WTC11 (cell line): ENCODE measurements around the gene KRTAP4-2.

ENCODE experiments used
- FOXK1 ChIP-seq: sonication (generic); formaldehyde crosslinking; IDR thresholded peaks from 2 replicates; pipeline ENCODE4 v1.8.0; 2022; ENCODE audit warnings: mild to moderate bottlenecking, moderate library complexity, missing genetic modification reagents
- GABPB1 ChIP-seq: sonication (generic); formaldehyde crosslinking; IDR thresholded peaks from 2 replicates; pipeline ENCODE4 v1.8.1; 2023; ENCODE audit warnings: mild to moderate bottlenecking, missing genetic modification reagents
- MYBL2 ChIP-seq: sonication (generic); formaldehyde crosslinking; IDR thresholded peaks from 2 replicates; pipeline ENCODE4 v1.8.1; 2023; ENCODE audit warnings: mild to moderate bottlenecking, moderate library complexity, missing genetic modification reagents
- SP1 ChIP-seq: sonication (generic); formaldehyde crosslinking; conservative IDR thresholded peaks from 2 replicates; pipeline ENCODE4 v1.8.1; 2022; ENCODE audit warnings: missing genetic modification reagents
- TF ChIP-seq, protein P1 (sequence below): fragments of 200-600 bp; IDR thresholded peaks from 2 replicates; pipeline ENCODE4 v1.8.0; 2022; ENCODE audit warnings: antibody characterized with exemption
- TF ChIP-seq, protein P2 (sequence below): sonication (generic); formaldehyde crosslinking; IDR thresholded peaks from 2 replicates; pipeline ENCODE4 v1.8.1; 2022; ENCODE audit warnings: mild to moderate bottlenecking, moderate library complexity, missing genetic modification reagents
- TF ChIP-seq, protein P3 (sequence below): sonication (generic); formaldehyde crosslinking; IDR thresholded peaks from 2 replicates; pipeline ENCODE4 v1.8.1; 2023; ENCODE audit warnings: mild to moderate bottlenecking, moderate library complexity, missing genetic modification reagents
- TF ChIP-seq, protein P4 (sequence below): sonication (generic); formaldehyde crosslinking; IDR thresholded peaks from 2 replicates; pipeline ENCODE4 v1.8.0; 2022; ENCODE audit warnings: mild to moderate bottlenecking, missing genetic modification reagents
- TF ChIP-seq, protein P5 (sequence below): sonication (generic); formaldehyde crosslinking; IDR thresholded peaks from 2 replicates; pipeline ENCODE4 v1.8.0; 2022; ENCODE audit warnings: missing genetic modification reagents

DNA sequence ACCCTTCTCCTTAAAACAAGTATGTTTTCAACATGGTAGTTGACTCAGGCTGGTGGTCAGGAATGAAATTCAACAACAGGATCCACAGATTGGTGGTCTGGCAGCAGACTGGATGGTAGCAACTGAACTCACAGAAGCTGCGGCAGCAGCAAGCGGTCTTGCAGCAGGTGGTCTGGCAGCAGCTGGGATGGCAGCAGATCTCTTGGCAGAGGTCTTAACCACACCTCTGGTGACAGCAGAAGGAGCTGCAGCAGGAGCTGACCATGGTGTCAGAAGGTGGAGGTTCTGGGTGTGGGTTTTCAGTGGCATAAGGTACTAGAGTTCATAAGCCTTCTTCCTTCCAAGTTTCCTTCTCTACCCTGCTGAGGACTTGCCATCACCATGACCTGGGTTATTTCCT lies 8.9 kb upstream of the KRTAP4-2 start:
- TF ChIP-seq, protein P1, sequence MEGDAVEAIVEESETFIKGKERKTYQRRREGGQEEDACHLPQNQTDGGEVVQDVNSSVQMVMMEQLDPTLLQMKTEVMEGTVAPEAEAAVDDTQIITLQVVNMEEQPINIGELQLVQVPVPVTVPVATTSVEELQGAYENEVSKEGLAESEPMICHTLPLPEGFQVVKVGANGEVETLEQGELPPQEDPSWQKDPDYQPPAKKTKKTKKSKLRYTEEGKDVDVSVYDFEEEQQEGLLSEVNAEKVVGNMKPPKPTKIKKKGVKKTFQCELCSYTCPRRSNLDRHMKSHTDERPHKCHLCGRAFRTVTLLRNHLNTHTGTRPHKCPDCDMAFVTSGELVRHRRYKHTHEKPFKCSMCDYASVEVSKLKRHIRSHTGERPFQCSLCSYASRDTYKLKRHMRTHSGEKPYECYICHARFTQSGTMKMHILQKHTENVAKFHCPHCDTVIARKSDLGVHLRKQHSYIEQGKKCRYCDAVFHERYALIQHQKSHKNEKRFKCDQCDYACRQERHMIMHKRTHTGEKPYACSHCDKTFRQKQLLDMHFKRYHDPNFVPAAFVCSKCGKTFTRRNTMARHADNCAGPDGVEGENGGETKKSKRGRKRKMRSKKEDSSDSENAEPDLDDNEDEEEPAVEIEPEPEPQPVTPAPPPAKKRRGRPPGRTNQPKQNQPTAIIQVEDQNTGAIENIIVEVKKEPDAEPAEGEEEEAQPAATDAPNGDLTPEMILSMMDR, result no peak
- TF ChIP-seq FOXK1 (CRISPR knock-in tag), result no peak
- no peak for TF ChIP-seq SP1 (CRISPR knock-in tag)
- TF ChIP-seq, protein P2, sequence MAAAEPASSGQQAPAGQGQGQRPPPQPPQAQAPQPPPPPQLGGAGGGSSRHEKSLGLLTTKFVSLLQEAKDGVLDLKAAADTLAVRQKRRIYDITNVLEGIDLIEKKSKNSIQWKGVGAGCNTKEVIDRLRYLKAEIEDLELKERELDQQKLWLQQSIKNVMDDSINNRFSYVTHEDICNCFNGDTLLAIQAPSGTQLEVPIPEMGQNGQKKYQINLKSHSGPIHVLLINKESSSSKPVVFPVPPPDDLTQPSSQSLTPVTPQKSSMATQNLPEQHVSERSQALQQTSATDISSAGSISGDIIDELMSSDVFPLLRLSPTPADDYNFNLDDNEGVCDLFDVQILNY (CRISPR knock-in tag), result no peak
- TF ChIP-seq, protein P3, sequence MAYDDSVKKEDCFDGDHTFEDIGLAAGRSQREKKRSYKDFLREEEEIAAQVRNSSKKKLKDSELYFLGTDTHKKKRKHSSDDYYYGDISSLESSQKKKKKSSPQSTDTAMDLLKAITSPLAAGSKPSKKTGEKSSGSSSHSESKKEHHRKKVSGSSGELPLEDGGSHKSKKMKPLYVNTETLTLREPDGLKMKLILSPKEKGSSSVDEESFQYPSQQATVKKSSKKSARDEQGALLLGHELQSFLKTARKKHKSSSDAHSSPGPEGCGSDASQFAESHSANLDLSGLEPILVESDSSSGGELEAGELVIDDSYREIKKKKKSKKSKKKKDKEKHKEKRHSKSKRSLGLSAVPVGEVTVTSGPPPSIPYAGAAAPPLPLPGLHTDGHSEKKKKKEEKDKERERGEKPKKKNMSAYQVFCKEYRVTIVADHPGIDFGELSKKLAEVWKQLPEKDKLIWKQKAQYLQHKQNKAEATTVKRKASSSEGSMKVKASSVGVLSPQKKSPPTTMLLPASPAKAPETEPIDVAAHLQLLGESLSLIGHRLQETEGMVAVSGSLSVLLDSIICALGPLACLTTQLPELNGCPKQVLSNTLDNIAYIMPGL, result no peak
- no peak for TF ChIP-seq GABPB1 (CRISPR knock-in tag)
- no peak for TF ChIP-seq MYBL2 (CRISPR knock-in tag)
- TF ChIP-seq, protein P4, sequence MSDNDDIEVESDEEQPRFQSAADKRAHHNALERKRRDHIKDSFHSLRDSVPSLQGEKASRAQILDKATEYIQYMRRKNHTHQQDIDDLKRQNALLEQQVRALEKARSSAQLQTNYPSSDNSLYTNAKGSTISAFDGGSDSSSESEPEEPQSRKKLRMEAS (CRISPR knock-in tag), result no peak
- TF ChIP-seq, protein P5, sequence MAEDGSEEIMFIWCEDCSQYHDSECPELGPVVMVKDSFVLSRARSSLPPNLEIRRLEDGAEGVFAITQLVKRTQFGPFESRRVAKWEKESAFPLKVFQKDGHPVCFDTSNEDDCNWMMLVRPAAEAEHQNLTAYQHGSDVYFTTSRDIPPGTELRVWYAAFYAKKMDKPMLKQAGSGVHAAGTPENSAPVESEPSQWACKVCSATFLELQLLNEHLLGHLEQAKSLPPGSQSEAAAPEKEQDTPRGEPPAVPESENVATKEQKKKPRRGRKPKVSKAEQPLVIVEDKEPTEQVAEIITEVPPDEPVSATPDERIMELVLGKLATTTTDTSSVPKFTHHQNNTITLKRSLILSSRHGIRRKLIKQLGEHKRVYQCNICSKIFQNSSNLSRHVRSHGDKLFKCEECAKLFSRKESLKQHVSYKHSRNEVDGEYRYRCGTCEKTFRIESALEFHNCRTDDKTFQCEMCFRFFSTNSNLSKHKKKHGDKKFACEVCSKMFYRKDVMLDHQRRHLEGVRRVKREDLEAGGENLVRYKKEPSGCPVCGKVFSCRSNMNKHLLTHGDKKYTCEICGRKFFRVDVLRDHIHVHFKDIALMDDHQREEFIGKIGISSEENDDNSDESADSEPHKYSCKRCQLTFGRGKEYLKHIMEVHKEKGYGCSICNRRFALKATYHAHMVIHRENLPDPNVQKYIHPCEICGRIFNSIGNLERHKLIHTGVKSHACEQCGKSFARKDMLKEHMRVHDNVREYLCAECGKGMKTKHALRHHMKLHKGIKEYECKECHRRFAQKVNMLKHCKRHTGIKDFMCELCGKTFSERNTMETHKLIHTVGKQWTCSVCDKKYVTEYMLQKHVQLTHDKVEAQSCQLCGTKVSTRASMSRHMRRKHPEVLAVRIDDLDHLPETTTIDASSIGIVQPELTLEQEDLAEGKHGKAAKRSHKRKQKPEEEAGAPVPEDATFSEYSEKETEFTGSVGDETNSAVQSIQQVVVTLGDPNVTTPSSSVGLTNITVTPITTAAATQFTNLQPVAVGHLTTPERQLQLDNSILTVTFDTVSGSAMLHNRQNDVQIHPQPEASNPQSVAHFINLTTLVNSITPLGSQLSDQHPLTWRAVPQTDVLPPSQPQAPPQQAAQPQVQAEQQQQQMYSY (CRISPR knock-in tag), result no peak
